Esophagus muscularis mucosa (tissue), 4 donors: ENCODE data around the gene TMEM108. TPM values are rescaled to one million over a fixed set of nuclear protein-coding genes. Genes with fewer than 3 reads are reported as not detected.

Experiments
- DNase-seq: peaks from one replicate; pipeline ENCODE4 v3.0.0-alpha.2; 2017; ENCODE audit errors: extremely low spot score
- H3K27ac ChIP-seq, 4 donors: fragments of 200-600 bp; sonication (generic); replicated peaks in 1 of 4; 1 replicate in 3 of 4; 2 replicates in 1 of 4; pipeline ENCODE4 v1.5.1; 2016 to 2019; ENCODE audit warnings: mild to moderate bottlenecking in 1 of 4
- H3K27me3 ChIP-seq, 4 donors: fragments of 200-600 bp; sonication (generic); one replicate each; pipeline versions ENCODE4 v1.5.1 to v1.6.0; 2016 to 2019
- H3K36me3 ChIP-seq, 4 donors: fragments of 200-600 bp; sonication (generic); one replicate each; pipeline ENCODE4 v1.5.1; 2016 to 2019
- H3K4me1 ChIP-seq, 4 donors: fragments of 200-600 bp; sonication (generic); one replicate each; pipeline ENCODE4 v1.5.1; 2016 to 2019
- H3K4me3 ChIP-seq, 4 donors: fragments of 200-600 bp; sonication (generic); 1 replicate in 2 of 4; 2 replicates in 2 of 4; pipeline ENCODE4 v1.5.1; 2016 to 2019; ENCODE audit warnings: mild to moderate bottlenecking in 4 of 4, moderate library complexity in 1 of 4
- H3K9me3 ChIP-seq, 4 donors: fragments of 200-600 bp; sonication (generic); 1 replicate in 3 of 4; 2 replicates in 1 of 4; pipeline ENCODE4 v1.5.1; 2016 to 2019
- CTCF ChIP-seq, 3 experiments: fragments of 200-600 bp in 2 of 3; fragments of 450-650 bp in 1 of 3; sonication (generic) in 2 of 3; IDR thresholded peaks; one replicate each; pipeline ENCODE4 v1.5.1; 2017 to 2019; ENCODE audit warnings: antibody characterized with exemption in 3 of 3, mild to moderate bottlenecking in 2 of 3, moderate library complexity in 1 of 3
- EP300 ChIP-seq: sonication (generic); formaldehyde crosslinking; IDR thresholded peaks from one replicate; pipeline ENCODE4 v1.6.1; 2017; ENCODE audit warnings: antibody characterized with exemption
- POLR2A ChIP-seq: fragments of 450-650 bp; IDR thresholded peaks from one replicate; pipeline ENCODE4 v1.6.1; 2017; ENCODE audit warnings: antibody characterized with exemption, moderate library complexity, mild to moderate bottlenecking, low read depth
- POLR2AphosphoS5 ChIP-seq, 2 donors: sonication (generic); formaldehyde crosslinking; IDR thresholded peaks; one replicate each; pipeline ENCODE4 v1.6.1; 2017; ENCODE audit warnings: antibody characterized with exemption in 2 of 2
- WGBS: methylation state at CpG from one replicate; pipeline ENCODE4 v1.1.5; 2018; 5-methylcytosine and 5-hydroxymethylcytosine counted together
- intact Hi-C: fragments of 100-400 bp; cut with DNase I; formaldehyde crosslinking; loops from one replicate; pipeline ENCODE4 v1.15.1; 2023
- total RNA-seq, 4 donors: library from RNA; depleted of rRNA; stranded (reverse); fragments of >200 nt; gene quantifications; one replicate each; pipeline versions ENCODE4 v1.1.0 to v1.2.1, GENCODE V29; 2016

The TMEM108 gene
- total RNA-seq, 4 donors from 2014 or later, result 8.6 to 12.1 (median 11.2) TPM

GRCh38 chr3:133115176-133115575 is 77.0 kb downstream of the TMEM108 start:
- no peak overlapping the region for H3K4me3 ChIP-seq
- H3K27me3 ChIP-seq, result no peaks in the 10 kb centered on the region
- no peak overlapping the region for H3K27ac ChIP-seq
- TF ChIP-seq POLR2A (no peak), CTCF (IDR thresholded peaks at IDR 0.05) (no peak), EP300 (no peak), POLR2AphosphoS5 (IDR thresholded peaks at IDR 0.05) (no peak)
- intact Hi-C loops, result no loop called here
- 60% methylated on average over 1 of the region's 1 CpG for WGBS
- H3K4me1 ChIP-seq, result peaks cover 0 to 16% (median 12%) of the 10 kb centered on the region in 4 donors
- no peak for DNase-seq
- no peaks in the 10 kb centered on the region for H3K9me3 ChIP-seq
- H3K36me3 ChIP-seq, result no peaks in the 10 kb centered on the region

- Histone ChIP-seq H3K4me1 (peaks cover 0 to 23% (median 12%) of the 10 kb centered on the region in 4 donors), H3K27me3 (no peaks in the 10 kb centered on the region), H3K9me3 (no peaks in the 10 kb centered on the region), H3K4me3 (no peak overlapping the region), H3K36me3 (no peaks in the 10 kb centered on the region), H3K27ac (no peak overlapping the region)
- TF ChIP-seq POLR2A (no peak), EP300 (no peak), CTCF (IDR thresholded peaks at IDR 0.05) (no peak), POLR2AphosphoS5 (IDR thresholded peaks at IDR 0.05) (no peak)
- intact Hi-C loops, result no loop called here
- DNase-seq, result no peak
Measured at GRCh38 chr3:133117342-133117741, 79.2 kb downstream of the TMEM108 start.

- TF ChIP-seq POLR2AphosphoS5 (IDR thresholded peaks at IDR 0.05), result no peak
- TF ChIP-seq CTCF (IDR thresholded peaks at IDR 0.05), result no peak
- no peak for TF ChIP-seq POLR2A
- no peak for TF ChIP-seq EP300
- H3K36me3 ChIP-seq, result no peaks in the 10 kb centered on the region
- peaks cover 0 to 30% (median 14%) of the 10 kb centered on the region in 4 donors for H3K4me1 ChIP-seq
- no peak for DNase-seq
- 19% methylated on average over 2 of the region's 2 CpGs for WGBS
- H3K4me3 ChIP-seq, result no peak overlapping the region
- intact Hi-C loops, result no loop called here
- no peaks in the 10 kb centered on the region for H3K9me3 ChIP-seq
- no peaks in the 10 kb centered on the region for H3K27me3 ChIP-seq
- H3K27ac ChIP-seq, result no peak overlapping the region
Measured at GRCh38 chr3:133119176-133119575, 81.0 kb downstream of the TMEM108 start.

- 68% methylated on average over 3 of the region's 3 CpGs for WGBS
Measured at GRCh38 chr3:133121450-133121849, 83.3 kb downstream of the TMEM108 start.

More at GRCh38 chr3:133121450-133121849, 83.3 kb downstream of the TMEM108 start:
- Histone ChIP-seq H3K4me1 (peaks cover 0 to 37% (median 15%) of the 10 kb centered on the region in 4 donors), H3K27me3 (no peaks in the 10 kb centered on the region), H3K36me3 (no peaks in the 10 kb centered on the region), H3K27ac (no peak overlapping the region), H3K4me3 (no peak overlapping the region), H3K9me3 (no peaks in the 10 kb centered on the region)
- intact Hi-C loops, result no loop called here
- no peak for TF ChIP-seq POLR2A
- TF ChIP-seq CTCF (IDR thresholded peaks at IDR 0.05), result no peak
- TF ChIP-seq EP300, result no peak
- TF ChIP-seq POLR2AphosphoS5 (IDR thresholded peaks at IDR 0.05), result no peak
- DNase-seq, result no peak
